CD14-positive monocyte (primary cell): ENCODE data around the gene TRIM69. TPM values are rescaled to one million over a fixed set of nuclear protein-coding genes. Genes with fewer than 3 reads are reported as not detected.

Experiments used
- DNase-seq, 3 donors: peaks; one replicate each; pipeline ENCODE4 v3.0.0-alpha.2; 2011 to 2022
- H2AFZ ChIP-seq: 2 replicates; pipeline ENCODE4 v1.6.0; 2012; ENCODE audit warnings: mild to moderate bottlenecking, low read depth, low read length, inconsistent platforms; ENCODE audit not compliant: insufficient read depth, poor library complexity, severe bottlenecking
- H3K27ac ChIP-seq, 2 donors: 1 replicate in 1 of 2; 2 replicates in 1 of 2; pipeline ENCODE4 v1.5.1; 2012 to 2013; ENCODE audit warnings: low read length in 2 of 2, control low read depth in 1 of 2, inconsistent platforms in 1 of 2, low read depth in 1 of 2, mild to moderate bottlenecking in 1 of 2
- H3K27me3 ChIP-seq, 2 donors: one replicate each; pipeline versions ENCODE4 v1.6.0 to v1.6.1; 2011 to 2013; ENCODE audit warnings: low read length in 2 of 2; ENCODE audit not compliant: control insufficient read depth in 2 of 2, insufficient read depth in 2 of 2
- H3K36me3 ChIP-seq, 2 donors: replicated peaks in 1 of 2; 1 replicate in 1 of 2; 2 replicates in 1 of 2; pipeline versions ENCODE4 v1.5.1 to v1.6.1; 2012 to 2013; ENCODE audit warnings: low read length in 2 of 2, control low read depth in 1 of 2, inconsistent platforms in 1 of 2, mild to moderate bottlenecking in 1 of 2; ENCODE audit not compliant: insufficient read depth in 2 of 2, control insufficient read depth in 1 of 2
- H3K4me1 ChIP-seq, 2 donors: 1 replicate in 1 of 2; 2 replicates in 1 of 2; pipeline versions ENCODE4 v1.5.1 to v1.6.1; 2012 to 2013; ENCODE audit warnings: low read length in 2 of 2, control low read depth in 1 of 2, inconsistent platforms in 1 of 2, mild to moderate bottlenecking in 1 of 2, moderate library complexity in 1 of 2; ENCODE audit not compliant: insufficient read depth in 2 of 2, control insufficient read depth in 1 of 2
- H3K4me2 ChIP-seq: replicated peaks from 2 replicates; pipeline ENCODE3; 2012; ENCODE audit warnings: low read length, moderate library complexity, mild to moderate bottlenecking; ENCODE audit not compliant: poor library complexity, severe bottlenecking; ENCODE audit errors: extremely low read depth
- H3K4me3 ChIP-seq, 3 experiments: fragments of 200-600 bp in 1 of 3; sonication (generic) in 1 of 3; replicated peaks in 1 of 3; 1 replicate in 2 of 3; 2 replicates in 1 of 3; pipeline ENCODE4 v1.5.1; 2011 to 2013; ENCODE audit warnings: low read length in 3 of 3, mild to moderate bottlenecking in 3 of 3, control low read depth in 2 of 3, low read depth in 2 of 3, inconsistent platforms in 1 of 3, moderate library complexity in 1 of 3
- H3K79me2 ChIP-seq: 2 replicates; pipeline ENCODE4 v1.6.0; 2012; ENCODE audit warnings: mild to moderate bottlenecking, control low read depth, inconsistent platforms, low read length, moderate library complexity; ENCODE audit not compliant: insufficient read depth
- H3K9ac ChIP-seq: 2 replicates; pipeline ENCODE4 v1.6.0; 2017; ENCODE audit warnings: low read length, mild to moderate bottlenecking; ENCODE audit not compliant: insufficient read depth, poor library complexity, severe bottlenecking
- H3K9me3 ChIP-seq, 2 donors: replicated peaks in 1 of 2; 1 replicate in 1 of 2; 2 replicates in 1 of 2; pipeline versions ENCODE4 v1.5.1 to v1.6.1; 2012 to 2013; ENCODE audit warnings: low read length in 2 of 2, control low read depth in 1 of 2; ENCODE audit not compliant: control insufficient read depth in 1 of 2, insufficient read depth in 1 of 2
- H4K20me1 ChIP-seq: 2 replicates; pipeline ENCODE4 v1.6.0; 2012; ENCODE audit warnings: mild to moderate bottlenecking, low read length, control low read depth, moderate library complexity; ENCODE audit not compliant: insufficient read depth
- H3K27ac Mint-ChIP-seq, 7 donors: one replicate each; pipeline ENCODE4 v1.8.0; 2020; ENCODE audit warnings: mild to moderate bottlenecking in 7 of 7, mixed read lengths in 7 of 7, moderate library complexity in 6 of 7, inconsistent platforms in 2 of 7
- H3K27me3 Mint-ChIP-seq, 3 donors: one replicate each; pipeline ENCODE4 v1.8.0; 2021 to 2022; ENCODE audit warnings: low read depth in 3 of 3, mild to moderate bottlenecking in 3 of 3, mixed read lengths in 3 of 3, moderate library complexity in 3 of 3, inconsistent platforms in 1 of 3
- H3K36me3 Mint-ChIP-seq, 2 donors: one replicate each; pipeline ENCODE4 v1.8.0; 2020; ENCODE audit warnings: mixed read lengths in 2 of 2, inconsistent platforms in 1 of 2, mild to moderate bottlenecking in 1 of 2
- H3K4me1 Mint-ChIP-seq: one replicate; pipeline ENCODE4 v1.8.0; 2020; ENCODE audit warnings: mild to moderate bottlenecking, mixed read lengths
- H3K4me3 Mint-ChIP-seq, 2 donors: one replicate each; pipeline ENCODE4 v1.8.0; 2020; ENCODE audit warnings: mild to moderate bottlenecking in 2 of 2, mixed read lengths in 2 of 2, moderate library complexity in 1 of 2
- H3K9me3 Mint-ChIP-seq, 7 donors: one replicate each; pipeline ENCODE4 v1.8.0; 2020 to 2022; ENCODE audit warnings: mixed read lengths in 7 of 7, mild to moderate bottlenecking in 6 of 7, moderate library complexity in 6 of 7, inconsistent platforms in 2 of 7
- CTCF ChIP-seq: fragments of 200-600 bp; IDR thresholded peaks from one replicate; pipeline ENCODE4 v1.8.0; 2022; ENCODE audit warnings: antibody characterized with exemption, mild to moderate bottlenecking
- WGBS: methylation state at CpG from one replicate; pipeline ENCODE4 v1.1.5; 2013; ENCODE audit warnings: missing lambda C conversion rate; ENCODE audit not compliant: insufficient coverage; 5-methylcytosine and 5-hydroxymethylcytosine counted together
- intact Hi-C, 2 donors: fragments of 100-400 bp; cut with micrococcal nuclease; formaldehyde crosslinking; loops; one replicate each; pipeline versions ENCODE4 v1.15.0 to v1.15.1; 2023
- polyA plus RNA-seq, 3 donors: library from polyadenylated mRNA; depleted of rRNA in 1 of 3; unstranded in 2 of 3; stranded (reverse) in 1 of 3; fragments of 300-500 nt in 2 of 3; fragments of >200 nt in 1 of 3; fragmentation: Illumina TruSeq in 2 of 3; gene quantifications; 1 replicate in 2 of 3; 2 replicates in 1 of 3; pipeline ENCODE4 v1.2.3, GENCODE V29; 2012 to 2021

The TRIM69 gene
- polyA plus RNA-seq, 3 donors: 9.4 to 18.2 (median 15.8) TPM

DNA sequence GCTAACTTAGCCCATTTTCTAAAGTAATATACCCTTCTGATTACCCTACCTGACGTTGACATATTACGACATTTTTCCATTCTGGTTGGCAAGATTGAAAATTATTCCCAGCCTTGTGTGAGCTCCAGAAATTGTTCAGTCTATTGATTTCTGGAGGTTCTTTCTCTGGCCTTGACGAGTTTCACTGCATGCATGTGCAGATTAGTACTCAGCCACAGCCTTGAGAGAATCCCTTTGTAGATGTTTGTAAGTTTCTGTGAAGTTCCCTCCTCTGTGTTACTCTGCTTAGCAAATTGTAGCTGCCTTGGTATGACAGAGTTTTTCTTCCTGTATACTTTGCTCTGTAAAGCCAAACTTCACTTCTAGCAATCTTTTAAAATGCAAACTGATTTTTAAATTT, 27.5 kb downstream of the TRIM69 start:
- Histone ChIP-seq H4K20me1 (no peaks in the 10 kb centered on the region), H3K27me3 (no peaks in the 10 kb centered on the region), H3K27ac (no peak overlapping the region), H3K9me3 (no peaks in the 10 kb centered on the region), H3K36me3 (no peaks in the 10 kb centered on the region), H3K4me2 (no peak overlapping the region), H3K79me2 (no peaks in the 10 kb centered on the region), H3K9ac (no peak overlapping the region), H3K4me3 (no peak overlapping the region), H2AFZ (no peak overlapping the region), H3K4me1 (no peaks in the 10 kb centered on the region)
- no peak for TF ChIP-seq CTCF
- no peak for DNase-seq
- Mint-ChIP-seq H3K27ac (no peak overlapping the region), H3K36me3 (no peaks in the 10 kb centered on the region), H3K9me3 (peaks cover 0 to 3% (median 2%) of the 10 kb centered on the region in 7 donors), H3K4me1 (no peaks in the 10 kb centered on the region), H3K27me3 (peaks cover 0 to 3% (median 2%) of the 10 kb centered on the region in 3 donors), H3K4me3 (no peak overlapping the region)
- 70% methylated on average over 2 of the region's 3 CpGs for WGBS
- intact Hi-C loops: no loop called here

GRCh38 chr15:44765036-44765435, 28.7 kb downstream of the TRIM69 start:
- Histone ChIP-seq H3K27me3 (no peaks in the 10 kb centered on the region), H3K4me3 (no peak overlapping the region), H3K36me3 (no peaks in the 10 kb centered on the region), H3K9me3 (peaks cover 0 to 4% of the 10 kb centered on the region in 2 donors), H4K20me1 (no peaks in the 10 kb centered on the region), H3K9ac (no peak overlapping the region), H3K27ac (no peak overlapping the region), H3K4me1 (no peaks in the 10 kb centered on the region), H2AFZ (no peak overlapping the region), H3K79me2 (no peaks in the 10 kb centered on the region), H3K4me2 (no peak overlapping the region)
- Mint-ChIP-seq H3K36me3 (no peaks in the 10 kb centered on the region), H3K9me3 (peaks cover 2 to 6% (median 4%) of the 10 kb centered on the region in 7 donors), H3K4me3 (no peak overlapping the region), H3K4me1 (no peaks in the 10 kb centered on the region), H3K27me3 (peaks cover 0 to 3% (median 0%) of the 10 kb centered on the region in 3 donors), H3K27ac (no peak overlapping the region)
- DNase-seq: no peak
- WGBS: 33% methylated on average over 2 of the region's 3 CpGs
- intact Hi-C loops: no loop called here
- TF ChIP-seq CTCF: no peak
